ENCODE data around the gene NSUN6. TPM values are rescaled to one million over a fixed set of nuclear protein-coding genes. Genes with fewer than 3 reads are reported as not detected.

NSUN6 gene
- total and polyA plus RNA-seq, 10 of the 15 experiments (the other 5 are each of a cell fraction or from before 2014, with no cell fraction given): 10.2 to 25.0 (median 15.6) TPM

DNA sequence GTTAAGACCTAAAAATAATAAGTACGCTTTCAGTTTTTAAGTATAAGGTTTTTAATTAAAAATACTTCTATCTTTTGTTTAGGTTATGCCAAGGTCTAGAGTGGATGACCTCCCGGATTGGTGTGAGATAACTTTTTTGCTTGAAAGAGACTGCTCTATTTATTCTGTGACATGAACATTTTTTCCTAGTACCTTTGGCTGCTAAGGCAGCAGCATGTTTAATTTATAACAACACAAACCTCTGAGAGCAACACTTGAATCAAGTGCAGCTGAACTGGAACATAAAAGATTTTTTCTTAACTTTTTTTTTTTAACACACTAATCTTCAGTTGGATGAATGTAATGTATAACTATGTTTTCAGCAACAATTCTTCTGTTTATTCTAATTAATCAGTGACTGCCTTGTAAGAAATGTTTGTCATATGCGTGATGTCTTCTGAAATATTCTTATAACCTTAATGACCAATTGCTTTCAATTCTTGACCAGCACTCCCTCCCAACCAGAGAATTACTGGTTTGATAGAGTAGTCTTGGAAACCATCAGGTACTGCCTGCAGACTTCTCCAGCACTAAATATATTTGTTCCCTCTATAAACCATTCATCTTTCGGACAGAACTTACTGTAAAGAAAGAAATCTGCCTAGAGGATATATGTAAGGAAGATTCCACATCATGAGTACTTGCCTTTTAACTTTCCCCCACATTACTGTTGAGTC, 23.9 kb upstream of the NSUN6 start:
- H3K4me2 ChIP-seq (ENCODE audit: control insufficient read depth, insufficient read depth): no peak overlapping the region
- H2AFZ ChIP-seq (ENCODE audit: control insufficient read depth, low read depth, low read length): no peak overlapping the region
- H3K9me3 ChIP-seq (replicated peaks; ENCODE audit: control insufficient read depth, insufficient read depth, low read length): no peaks in the 10 kb centered on the region
- in situ Hi-C loops (cut with MboI): no loop called here
- WGBS (ENCODE audit: insufficient coverage, insufficient replicate concordance, low lambda C conversion rate, missing lambda C conversion rate): 97% methylated on average over 4 of the region's 4 CpGs
- BruUV-seq (replicated peaks): TSS peak; percentile 4
- ChIA-PET RAD21 (ENCODE audit: unreplicated experiment) (no interaction called here), POLR2A (no interaction called here), SMC1A (ENCODE audit: uncharacterized antibody, unreplicated experiment) (no interaction called here), CTCF (no interaction called here)
- no peaks in the 10 kb centered on the region; the same call in 1 of the 2 replicates for H3K79me2 ChIP-seq (ENCODE audit: control insufficient read depth, insufficient read depth, low read length)
- FAIRE-seq: peak; percentile 68
- TF ChIP-seq, protein P1, sequence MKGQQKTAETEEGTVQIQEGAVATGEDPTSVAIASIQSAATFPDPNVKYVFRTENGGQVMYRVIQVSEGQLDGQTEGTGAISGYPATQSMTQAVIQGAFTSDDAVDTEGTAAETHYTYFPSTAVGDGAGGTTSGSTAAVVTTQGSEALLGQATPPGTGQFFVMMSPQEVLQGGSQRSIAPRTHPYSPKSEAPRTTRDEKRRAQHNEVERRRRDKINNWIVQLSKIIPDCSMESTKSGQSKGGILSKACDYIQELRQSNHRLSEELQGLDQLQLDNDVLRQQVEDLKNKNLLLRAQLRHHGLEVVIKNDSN (IDR thresholded peaks at IDR 0.05; ENCODE audit: borderline replicate concordance, extremely low read length, insufficient read depth, low read depth, low read length): no peak
- TF ChIP-seq, protein P2, sequence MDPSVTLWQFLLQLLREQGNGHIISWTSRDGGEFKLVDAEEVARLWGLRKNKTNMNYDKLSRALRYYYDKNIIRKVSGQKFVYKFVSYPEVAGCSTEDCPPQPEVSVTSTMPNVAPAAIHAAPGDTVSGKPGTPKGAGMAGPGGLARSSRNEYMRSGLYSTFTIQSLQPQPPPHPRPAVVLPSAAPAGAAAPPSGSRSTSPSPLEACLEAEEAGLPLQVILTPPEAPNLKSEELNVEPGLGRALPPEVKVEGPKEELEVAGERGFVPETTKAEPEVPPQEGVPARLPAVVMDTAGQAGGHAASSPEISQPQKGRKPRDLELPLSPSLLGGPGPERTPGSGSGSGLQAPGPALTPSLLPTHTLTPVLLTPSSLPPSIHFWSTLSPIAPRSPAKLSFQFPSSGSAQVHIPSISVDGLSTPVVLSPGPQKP (IDR thresholded peaks at IDR 0.05; ENCODE audit: low read depth, low read length): no peak
- H3K4me1 ChIP-seq (ENCODE audit: control insufficient read depth, insufficient read depth, low read length): no peaks in the 10 kb centered on the region
- no peak overlapping the region for H3K27ac ChIP-seq (ENCODE audit: control insufficient read depth, insufficient read depth)
- ATAC-seq: no peak
- no peak for DNase-seq (ENCODE audit: low read depth, low spot score)
- no peak overlapping the region for H3K9ac ChIP-seq (ENCODE audit: control insufficient read depth, insufficient read depth, low read length)
- no peaks in the 10 kb centered on the region for H4K20me1 ChIP-seq (ENCODE audit: control insufficient read depth, insufficient read depth)
- intact Hi-C loops (cut with micrococcal nuclease; ENCODE audit: unreplicated experiment): no loop called here
- H3K27me3 ChIP-seq (replicated peaks in 1 of 2; ENCODE audit: control insufficient read depth in 2 of 2, insufficient read depth in 2 of 2, low read length in 1 of 2): no peaks in the 10 kb centered on the region
- peaks cover 5 to 11% of the 10 kb centered on the region in 2 experiments; a peak in 3 of 4 replicates for H3K36me3 ChIP-seq (ENCODE audit: control insufficient read depth in 2 of 2, insufficient read depth in 2 of 2, low read length in 1 of 2)
- H3K4me3 ChIP-seq: no peak overlapping the region

DNA sequence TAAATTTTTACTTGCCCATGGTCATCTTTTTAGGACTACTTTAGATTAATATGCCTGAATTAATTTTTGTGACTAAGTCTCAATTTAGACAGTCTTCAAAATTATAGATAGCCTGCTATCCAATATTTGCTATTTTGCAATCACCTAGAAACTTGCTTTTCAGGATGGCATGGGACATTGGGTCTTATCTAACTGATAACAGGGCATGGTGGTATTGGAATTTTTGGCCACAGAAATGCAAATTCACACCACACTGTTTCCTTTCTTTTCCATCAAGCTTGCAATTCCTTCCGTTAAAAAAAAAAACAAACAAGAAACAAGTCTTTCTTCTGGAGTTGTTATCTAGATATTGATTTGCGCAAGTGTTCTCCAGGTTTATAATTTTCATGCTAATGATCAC, 16.6 kb upstream of the NSUN6 start:
- ATAC-seq (no peak), DNase-seq (ENCODE audit: low read depth, low spot score) (no peak), FAIRE-seq (no peak)
- Histone ChIP-seq H3K4me3 (no peak overlapping the region), H3K27ac (ENCODE audit: control insufficient read depth, insufficient read depth) (no peak overlapping the region), H4K20me1 (ENCODE audit: control insufficient read depth, insufficient read depth) (peaks cover 4% of the 10 kb centered on the region), H3K4me2 (ENCODE audit: control insufficient read depth, insufficient read depth) (no peak overlapping the region), H2AFZ (ENCODE audit: control insufficient read depth, low read depth, low read length) (no peak overlapping the region), H3K36me3 (ENCODE audit: control insufficient read depth in 2 of 2, insufficient read depth in 2 of 2, low read length in 1 of 2) (peaks cover 3 to 5% of the 10 kb centered on the region in 2 experiments), H3K9ac (ENCODE audit: control insufficient read depth, insufficient read depth, low read length) (no peak overlapping the region), H3K9me3 (replicated peaks; ENCODE audit: control insufficient read depth, insufficient read depth, low read length) (no peaks in the 10 kb centered on the region), H3K27me3 (replicated peaks in 1 of 2; ENCODE audit: control insufficient read depth in 2 of 2, insufficient read depth in 2 of 2, low read length in 1 of 2) (no peaks in the 10 kb centered on the region), H3K79me2 (ENCODE audit: control insufficient read depth, insufficient read depth, low read length) (peaks cover 41% of the 10 kb centered on the region), H3K4me1 (ENCODE audit: control insufficient read depth, insufficient read depth, low read length) (no peaks in the 10 kb centered on the region)
- TF ChIP-seq, protein P3, sequence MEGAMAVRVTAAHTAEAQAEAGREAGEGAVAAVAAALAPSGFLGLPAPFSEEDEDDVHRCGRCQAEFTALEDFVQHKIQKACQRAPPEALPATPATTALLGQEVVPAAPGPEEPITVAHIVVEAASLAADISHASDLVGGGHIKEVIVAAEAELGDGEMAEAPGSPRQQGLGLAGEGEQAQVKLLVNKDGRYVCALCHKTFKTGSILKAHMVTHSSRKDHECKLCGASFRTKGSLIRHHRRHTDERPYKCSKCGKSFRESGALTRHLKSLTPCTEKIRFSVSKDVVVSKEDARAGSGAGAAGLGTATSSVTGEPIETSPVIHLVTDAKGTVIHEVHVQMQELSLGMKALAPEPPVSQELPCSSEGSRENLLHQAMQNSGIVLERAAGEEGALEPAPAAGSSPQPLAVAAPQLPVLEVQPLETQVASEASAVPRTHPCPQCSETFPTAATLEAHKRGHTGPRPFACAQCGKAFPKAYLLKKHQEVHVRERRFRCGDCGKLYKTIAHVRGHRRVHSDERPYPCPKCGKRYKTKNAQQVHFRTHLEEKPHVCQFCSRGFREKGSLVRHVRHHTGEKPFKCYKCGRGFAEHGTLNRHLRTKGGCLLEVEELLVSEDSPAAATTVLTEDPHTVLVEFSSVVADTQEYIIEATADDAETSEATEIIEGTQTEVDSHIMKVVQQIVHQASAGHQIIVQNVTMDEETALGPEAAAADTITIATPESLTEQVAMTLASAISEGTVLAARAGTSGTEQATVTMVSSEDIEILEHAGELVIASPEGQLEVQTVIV (IDR thresholded peaks at IDR 0.05; ENCODE audit: borderline replicate concordance, partially characterized antibody): no peak
- TF ChIP-seq RUNX3 (IDR thresholded peaks at IDR 0.05; ENCODE audit: low read length) (no peak), SIN3A (IDR thresholded peaks at IDR 0.05; ENCODE audit: low read depth, low read length) (no peak), SUZ12 (IDR thresholded peaks at IDR 0.05; ENCODE audit: unreplicated experiment) (no peak), HDGF (IDR thresholded peaks at IDR 0.05) (no peak)
- no TSS peak for BruUV-seq (replicated peaks)
- ChIA-PET RAD21 (ENCODE audit: unreplicated experiment) (interaction anchor here (0.7 kb wide), 1 partner anchor 9 kb away, joined by 3 read pairs; no protein-coding TSS in a partner anchor), POLR2A (no interaction called here), CTCF (no interaction called here), SMC1A (ENCODE audit: uncharacterized antibody, unreplicated experiment) (interaction anchor here (0.7 to 1.6 kb wide), 3 partner anchors 12 to 46 kb away, joined by 3 read pairs; no protein-coding TSS in a partner anchor)
- 76% methylated on average over 2 of the region's 2 CpGs for WGBS (ENCODE audit: insufficient coverage, insufficient replicate concordance, low lambda C conversion rate, missing lambda C conversion rate)
- intact Hi-C loops (cut with micrococcal nuclease; ENCODE audit: unreplicated experiment): no loop called here
- in situ Hi-C loops (cut with MboI): loop anchor here (25.0 kb wide), 2 partner anchors 1456 to 1856 kb away; partner anchors contain the start of genes RSU1 and TRDMT1

Measured in GM12878 (cell line).